Measurements from ENCODE around the gene CFAP45. TPM values are rescaled to one million over a fixed set of nuclear protein-coding genes. Genes with fewer than 3 reads are reported as not detected.
"Not testable (repeated sequence)": the region's sequence is repeated elsewhere in the genome, so short reads cannot be mapped to it uniquely, and the experiment has no call there.

The CFAP45 gene
- total and polyA plus RNA-seq, 2 donors (not counting 1 experiment from before 2014, with no cell fraction given) = 1.3 to 2.4 TPM

- H3K4me3 Mint-ChIP-seq; H3K27me3 Mint-ChIP-seq; H3K27ac Mint-ChIP-seq; DNase-seq; POLR2A ChIA-PET; H3K4me1 Mint-ChIP-seq; intact Hi-C loops (cut with micrococcal nuclease); H3K4me1 ChIP-seq (ENCODE audit: control insufficient read depth in 2 of 2, insufficient read depth in 2 of 2, low read length in 2 of 2); H3K9me3 Mint-ChIP-seq (ENCODE audit: insufficient read depth); H3K4me3 ChIP-seq (ENCODE audit: control extremely low read depth in 1 of 5, extremely low read depth in 1 of 5, insufficient read depth in 1 of 5, low read depth in 2 of 5, low read length in 4 of 5); H3K27me3 ChIP-seq (replicated peaks in 1 of 4; ENCODE audit: control extremely low read depth in 1 of 4, control insufficient read depth in 3 of 4, insufficient read depth in 4 of 4, low read length in 3 of 4); H3K4me2 ChIP-seq (replicated peaks; ENCODE audit: low read depth, low read length, poor library complexity, severe bottlenecking); H2AFZ ChIP-seq (ENCODE audit: insufficient read depth, low read depth, low read length, poor library complexity, severe bottlenecking); H3K9ac ChIP-seq (ENCODE audit: low read length); H3K79me2 ChIP-seq (ENCODE audit: control insufficient read depth, insufficient read depth, low read length); H3K36me3 ChIP-seq (replicated peaks in 1 of 2; ENCODE audit: control extremely low read depth in 1 of 2, control insufficient read depth in 1 of 2, extremely low read depth in 1 of 2, insufficient read depth in 2 of 2, low read length in 1 of 2); ATAC-seq (ENCODE audit: low read depth); H3K9me3 ChIP-seq (ENCODE audit: control extremely low read depth in 1 of 3, control insufficient read depth in 2 of 3, insufficient read depth in 1 of 3, low read length in 2 of 3); H3K27ac ChIP-seq (ENCODE audit: low read length in 2 of 2); H4K20me1 ChIP-seq (ENCODE audit: control insufficient read depth, insufficient read depth, low read length, poor library complexity, severe bottlenecking): not testable (repeated sequence)
- CTCF ChIA-PET = interaction anchor here (0.7 to 5.1 kb wide), 3 partner anchors 11 to 83 kb away, joined by 3 to 19 read pairs (median 3); no protein-coding TSS in a partner anchor
- 95% methylated on average over 3 of the region's 3 CpGs for WGBS (ENCODE audit: insufficient coverage)
Observed at GRCh38 chr1:159904036-159904435, 4.1 kb upstream of the CFAP45 start.

- POLR2A ChIA-PET = no interaction called here
- CTCF ChIA-PET = interaction anchor here (5.1 kb wide), 1 partner anchor 10 kb away, joined by 19 read pairs; no protein-coding TSS in a partner anchor
- ATAC-seq (ENCODE audit: low read depth) (no peak), DNase-seq (no peak)
- no peaks in the 10 kb centered on the region for H3K36me3 ChIP-seq (replicated peaks in 1 of 2; ENCODE audit: control extremely low read depth in 1 of 2, control insufficient read depth in 1 of 2, extremely low read depth in 1 of 2, insufficient read depth in 2 of 2, low read length in 1 of 2)
- Mint-ChIP-seq H3K9me3 (ENCODE audit: insufficient read depth) (no peaks in the 10 kb centered on the region), H3K27ac (no peak overlapping the region), H3K27me3 (no peaks in the 10 kb centered on the region), H3K4me3 (no peak overlapping the region), H3K4me1 (peaks cover 15% of the 10 kb centered on the region)
- H4K20me1 ChIP-seq (ENCODE audit: control insufficient read depth, insufficient read depth, low read length, poor library complexity, severe bottlenecking) = no peaks in the 10 kb centered on the region
- 100% methylated on average over 3 of the region's 3 CpGs for WGBS (ENCODE audit: insufficient coverage)
- H3K4me3 ChIP-seq (ENCODE audit: control extremely low read depth in 1 of 5, extremely low read depth in 1 of 5, insufficient read depth in 1 of 5, low read depth in 2 of 5, low read length in 4 of 5) = no peak overlapping the region
- TF ChIP-seq CTCF (IDR thresholded peaks at IDR 0.05) (no peak), EZH2 (IDR thresholded peaks at IDR 0.05; ENCODE audit: borderline replicate concordance, insufficient read depth, low read depth, low read length, poor library complexity, severe bottlenecking) (no peak)
- H3K9me3 ChIP-seq (ENCODE audit: control extremely low read depth in 1 of 3, control insufficient read depth in 2 of 3, insufficient read depth in 1 of 3, low read length in 2 of 3) = peaks cover 0 to 3% (median 0%) of the 10 kb centered on the region in 3 donors
- H3K27ac ChIP-seq (ENCODE audit: low read length in 2 of 2) = no peak overlapping the region
- no peak overlapping the region for H2AFZ ChIP-seq (ENCODE audit: insufficient read depth, low read depth, low read length, poor library complexity, severe bottlenecking)
- peaks cover 0 to 4% (median 0%) of the 10 kb centered on the region in 4 experiments for H3K27me3 ChIP-seq (replicated peaks in 1 of 4; ENCODE audit: control extremely low read depth in 1 of 4, control insufficient read depth in 3 of 4, insufficient read depth in 4 of 4, low read length in 3 of 4)
- intact Hi-C loops (cut with micrococcal nuclease) = no loop called here
- no peak overlapping the region for H3K4me2 ChIP-seq (replicated peaks; ENCODE audit: low read depth, low read length, poor library complexity, severe bottlenecking)
- peaks cover 9 to 11% of the 10 kb centered on the region in 2 donors for H3K4me1 ChIP-seq (ENCODE audit: control insufficient read depth in 2 of 2, insufficient read depth in 2 of 2, low read length in 2 of 2)
- H3K79me2 ChIP-seq (ENCODE audit: control insufficient read depth, insufficient read depth, low read length) = no peaks in the 10 kb centered on the region
- H3K9ac ChIP-seq (ENCODE audit: low read length) = no peak overlapping the region
Observed at GRCh38 chr1:159902541-159902940, 2.6 kb upstream of the CFAP45 start.
